Measurements from ENCODE around the gene H3-3A.

H3-3A gene

GRCh38 chr1:226052061-226052460, 10.5 kb upstream of the H3-3A start:
- DNase-seq (ENCODE audit: low read depth in 1 of 2, low spot score in 1 of 2) = no peak

GRCh38 chr1:226054519-226055327, 7.8 kb upstream of the H3-3A start:
- no peak for DNase-seq (ENCODE audit: low read depth in 1 of 2, low spot score in 1 of 2)

GRCh38 chr1:226059709-226060108, 2.8 kb upstream of the H3-3A start:
- no peak for DNase-seq (ENCODE audit: low read depth in 1 of 2, low spot score in 1 of 2)

GRCh38 chr1:226060427-226060826, 2.1 kb upstream of the H3-3A start:
- DNase-seq (ENCODE audit: low read depth in 1 of 2, low spot score in 1 of 2) = no peak

- no peak for DNase-seq (ENCODE audit: low read depth in 1 of 2, low spot score in 1 of 2)
Measured at GRCh38 chr1:226061068-226061840, 1.3 kb upstream of the H3-3A start.

GRCh38 chr1:226061841-226062557, 517 bp upstream of the H3-3A start:
- DNase-seq (ENCODE audit: low read depth in 1 of 2, low spot score in 1 of 2) = peak in 1 of 2 donors; percentile 45

- DNase-seq (ENCODE audit: low read depth in 1 of 2, low spot score in 1 of 2) = peak; percentile 20 to 22
Measured at GRCh38 chr1:226063224-226063976, 884 bp downstream of the H3-3A start.

- no peak for DNase-seq (ENCODE audit: low read depth in 1 of 2, low spot score in 1 of 2)
Measured at GRCh38 chr1:226063977-226064815, 1.7 kb downstream of the H3-3A start.

GRCh38 chr1:226064816-226065248, 2.3 kb downstream of the H3-3A start:
- DNase-seq (ENCODE audit: low read depth in 1 of 2, low spot score in 1 of 2) = no peak

- no peak for DNase-seq (ENCODE audit: low read depth in 1 of 2, low spot score in 1 of 2)
Measured at GRCh38 chr1:226066415-226067078, 4.0 kb downstream of the H3-3A start.

GRCh38 chr1:226069811-226070489, 7.4 kb downstream of the H3-3A start:
- no peak for DNase-seq (ENCODE audit: low read depth in 1 of 2, low spot score in 1 of 2)

GRCh38 chr1:226072347-226072746, 9.8 kb downstream of the H3-3A start:
- DNase-seq (ENCODE audit: low read depth in 1 of 2, low spot score in 1 of 2) = no peak

- no peak for DNase-seq (ENCODE audit: low read depth in 1 of 2, low spot score in 1 of 2)
Measured at GRCh38 chr1:226073184-226073950, 10.9 kb downstream of the H3-3A start.

GRCh38 chr1:226074046-226074445, 11.5 kb downstream of the H3-3A start:
- DNase-seq (ENCODE audit: low read depth in 1 of 2, low spot score in 1 of 2) = no peak

- DNase-seq (ENCODE audit: low read depth in 1 of 2, low spot score in 1 of 2) = no peak
Measured at GRCh38 chr1:226076378-226076777, 13.9 kb downstream of the H3-3A start.

GRCh38 chr1:226078374-226078773, 15.9 kb downstream of the H3-3A start:
- DNase-seq (ENCODE audit: low read depth in 1 of 2, low spot score in 1 of 2) = no peak

GRCh38 chr1:226082587-226082917, 20.0 kb downstream of the H3-3A start:
- no peak for DNase-seq (ENCODE audit: low read depth in 1 of 2, low spot score in 1 of 2)

GRCh38 chr1:226082959-226083301, 20.4 kb downstream of the H3-3A start:
- DNase-seq (ENCODE audit: low read depth in 1 of 2, low spot score in 1 of 2) = no peak

All from activated T-helper 1 cell treated with anti-CD3 and anti-CD28 coated beads, Interleukin-2, amount 50 U/mL, for 16 hours (primary cell).